Naive B cell (primary cell): ENCODE measurements around the gene RPL18. TPM values are rescaled to one million over a fixed set of nuclear protein-coding genes. Genes with fewer than 3 reads are reported as not detected.
A peak's percentile ranks its signal among the peaks of the same experiment; 100 is the strongest.

ENCODE experiments used
- ATAC-seq, 2 donors: fragments of 150-1000 bp; cut with Tn5 transposase; 2 replicates each; pipeline ENCODE4 v1.10.0; 2021; ENCODE audit warnings: low read depth in 2 of 2, mild to moderate bottlenecking in 2 of 2, moderate library complexity in 2 of 2
- DNase-seq: peaks from one replicate; pipeline ENCODE4 v3.0.0; 2022
- H3K27ac Mint-ChIP-seq, 6 donors: one replicate each; pipeline ENCODE4 v1.8.0; 2020 to 2022; ENCODE audit warnings: mild to moderate bottlenecking in 6 of 6, mixed read lengths in 6 of 6, moderate library complexity in 5 of 6, inconsistent platforms in 2 of 6
- H3K27me3 Mint-ChIP-seq, 3 donors: one replicate each; pipeline ENCODE4 v1.8.0; 2021 to 2022; ENCODE audit warnings: mixed read lengths in 3 of 3, mild to moderate bottlenecking in 1 of 3
- H3K36me3 Mint-ChIP-seq, 2 donors: one replicate each; pipeline ENCODE4 v1.8.0; 2020 to 2022; ENCODE audit warnings: mixed read lengths in 2 of 2, inconsistent platforms in 1 of 2, mild to moderate bottlenecking in 1 of 2
- H3K4me1 Mint-ChIP-seq, 3 donors: one replicate each; pipeline ENCODE4 v1.8.0; 2020 to 2022; ENCODE audit warnings: mixed read lengths in 3 of 3, inconsistent platforms in 1 of 3, mild to moderate bottlenecking in 1 of 3, moderate library complexity in 1 of 3
- H3K4me3 Mint-ChIP-seq, 8 donors: one replicate each; pipeline ENCODE4 v1.8.0; 2020 to 2022; ENCODE audit warnings: mild to moderate bottlenecking in 8 of 8, mixed read lengths in 8 of 8, moderate library complexity in 8 of 8, inconsistent platforms in 2 of 8
- H3K9me3 Mint-ChIP-seq, 7 donors: one replicate each; pipeline ENCODE4 v1.8.0; 2020 to 2022; ENCODE audit warnings: mixed read lengths in 7 of 7, mild to moderate bottlenecking in 5 of 7, inconsistent platforms in 2 of 7, moderate library complexity in 1 of 7
- polyA plus RNA-seq, 6 donors: library from polyadenylated mRNA; unstranded; fragments of 300-500 nt; fragmentation: Illumina TruSeq; gene quantifications; one replicate each; pipeline ENCODE4 v1.2.3, GENCODE V29; 2021; ENCODE audit warnings: low read depth in 6 of 6

RPL18 gene
- polyA plus RNA-seq, 6 donors from 2014 or later = 1,850 to 2,706 (median 2,170) TPM

GRCh38 chr19:48571378-48572162 lies 47.4 kb downstream of the RPL18 start:
- H3K27ac Mint-ChIP-seq = peak overlapping the region in 2 of 6 donors; percentile 57 to 75
- no peaks in the 10 kb centered on the region for H3K9me3 Mint-ChIP-seq

GRCh38 chr19:48569814-48570213 lies 49.2 kb downstream of the RPL18 start:
- ATAC-seq (no peak), DNase-seq (no peak)
- H3K27me3 Mint-ChIP-seq = peaks cover 8 to 41% (median 22%) of the 10 kb centered on the region in 3 donors
- H3K27ac Mint-ChIP-seq = peak overlapping the region in 1 of 6 donors; percentile 26
- H3K4me1 Mint-ChIP-seq = peaks cover 0 to 13% (median 0%) of the 10 kb centered on the region in 3 donors
- H3K9me3 Mint-ChIP-seq = no peaks in the 10 kb centered on the region
- H3K4me3 Mint-ChIP-seq = no peak overlapping the region
- H3K36me3 Mint-ChIP-seq = no peaks in the 10 kb centered on the region

More at GRCh38 chr19:48571378-48572162, 47.4 kb downstream of the RPL18 start:
- no peak for ATAC-seq
- H3K4me1 Mint-ChIP-seq = peaks cover 0 to 9% (median 0%) of the 10 kb centered on the region in 3 donors
- no peak overlapping the region for H3K4me3 Mint-ChIP-seq
- peaks cover 8 to 37% (median 22%) of the 10 kb centered on the region in 3 donors for H3K27me3 Mint-ChIP-seq
- DNase-seq = no peak
- no peaks in the 10 kb centered on the region for H3K36me3 Mint-ChIP-seq

- H3K27ac Mint-ChIP-seq = peak overlapping the region in 1 of 6 donors; percentile 79
- H3K4me3 Mint-ChIP-seq = no peak overlapping the region
- ATAC-seq (no peak), DNase-seq (no peak)
- H3K4me1 Mint-ChIP-seq = peaks cover 0 to 15% (median 1%) of the 10 kb centered on the region in 3 donors
- H3K27me3 Mint-ChIP-seq = peaks cover 8 to 41% (median 22%) of the 10 kb centered on the region in 3 donors
- H3K36me3 Mint-ChIP-seq = no peaks in the 10 kb centered on the region
- H3K9me3 Mint-ChIP-seq = no peaks in the 10 kb centered on the region
Measured at GRCh38 chr19:48568345-48568886, 50.6 kb downstream of the RPL18 start.

Other genes with a start within 250 kb of the RPL18 start
- gene KDELR1, start 227.6 kb downstream of the RPL18 start, polyA plus RNA-seq = 10 to 100 TPM; 24.5 to 32.1 (median 26.5) TPM
- gene GRIN2D, start 225.5 kb downstream of the RPL18 start, polyA plus RNA-seq = not detected
- 10 to 100 TPM; 27.8 to 44.8 (median 37.1) TPM for gene GRWD1, start 173.2 kb downstream of the RPL18 start, polyA plus RNA-seq
- under 1 TPM in 5 of 6 donors, not detected in 1; 0.12 to 0.72 (median 0.24) TPM for gene KCNJ14, start 163.6 kb downstream of the RPL18 start, polyA plus RNA-seq
- gene CYTH2, start 149.8 kb downstream of the RPL18 start, polyA plus RNA-seq = 10 to 100 TPM in 5 of 6 donors, 1 to 10 TPM in 1; 10.0 to 29.9 (median 20.3) TPM
- not detected for gene LMTK3, start 107.3 kb downstream of the RPL18 start, polyA plus RNA-seq
- not detected for gene SULT2B1, start 67.0 kb downstream of the RPL18 start, polyA plus RNA-seq
- gene SPACA4, start 12.4 kb downstream of the RPL18 start, polyA plus RNA-seq = not detected
- under 1 TPM in 1 of 6 donors, not detected in 5; 0.18 TPM for gene FAM83E, start 4.1 kb downstream of the RPL18 start, polyA plus RNA-seq
- gene SPHK2, start 328 bp upstream of the RPL18 start, polyA plus RNA-seq = 10 to 100 TPM in 4 of 6 donors, 1 to 10 TPM in 2; 5.6 to 16.5 (median 10.8) TPM
- gene DBP, start 18.2 kb upstream of the RPL18 start, polyA plus RNA-seq = 10 to 100 TPM; 27.6 to 73.8 (median 46.4) TPM
- 10 to 100 TPM in 3 of 6 donors, 1 to 10 TPM in 3; 2.8 to 15.2 (median 10.6) TPM for gene CA11, start 27.0 kb upstream of the RPL18 start, polyA plus RNA-seq
- gene NTN5, start 53.8 kb upstream of the RPL18 start, polyA plus RNA-seq = not detected
- gene FUT2, start 76.8 kb upstream of the RPL18 start, polyA plus RNA-seq = under 1 TPM in 3 of 6 donors, not detected in 3; 0.11 to 0.26 (median 0.17) TPM
- gene MAMSTR, start 100.5 kb upstream of the RPL18 start, polyA plus RNA-seq = under 1 TPM in 5 of 6 donors, not detected in 1; 0.21 to 0.70 (median 0.31) TPM
- gene RASIP1, start 121.4 kb upstream of the RPL18 start, polyA plus RNA-seq = under 1 TPM in 1 of 6 donors, not detected in 5; 0.48 TPM
- gene IZUMO1, start 127.7 kb upstream of the RPL18 start, polyA plus RNA-seq = not detected
- gene FUT1, start 133.5 kb upstream of the RPL18 start, polyA plus RNA-seq = not detected
- not detected for gene FGF21, start 136.3 kb upstream of the RPL18 start, polyA plus RNA-seq
- 10 to 100 TPM; 16.3 to 29.5 (median 22.2) TPM for gene BCAT2, start 191.9 kb upstream of the RPL18 start, polyA plus RNA-seq
- gene HSD17B14, start 217.3 kb upstream of the RPL18 start, polyA plus RNA-seq = 1 to 10 TPM in 4 of 6 donors, under 1 TPM in 1, not detected in 1; 1.00 to 3.3 (median 1.4) TPM
- 10 to 100 TPM in 1 of 6 donors, 1 to 10 TPM in 5; 4.4 to 15.3 (median 8.7) TPM for gene PLEKHA4, start 249.4 kb upstream of the RPL18 start, polyA plus RNA-seq